ENCODE measurements around the gene CRY2. TPM values are rescaled to one million over a fixed set of nuclear protein-coding genes. Genes with fewer than 3 reads are reported as not detected.

The CRY2 gene
- total and polyA plus RNA-seq, 5 donors, result 34.3 to 82.1 (median 68.6) TPM

DNA sequence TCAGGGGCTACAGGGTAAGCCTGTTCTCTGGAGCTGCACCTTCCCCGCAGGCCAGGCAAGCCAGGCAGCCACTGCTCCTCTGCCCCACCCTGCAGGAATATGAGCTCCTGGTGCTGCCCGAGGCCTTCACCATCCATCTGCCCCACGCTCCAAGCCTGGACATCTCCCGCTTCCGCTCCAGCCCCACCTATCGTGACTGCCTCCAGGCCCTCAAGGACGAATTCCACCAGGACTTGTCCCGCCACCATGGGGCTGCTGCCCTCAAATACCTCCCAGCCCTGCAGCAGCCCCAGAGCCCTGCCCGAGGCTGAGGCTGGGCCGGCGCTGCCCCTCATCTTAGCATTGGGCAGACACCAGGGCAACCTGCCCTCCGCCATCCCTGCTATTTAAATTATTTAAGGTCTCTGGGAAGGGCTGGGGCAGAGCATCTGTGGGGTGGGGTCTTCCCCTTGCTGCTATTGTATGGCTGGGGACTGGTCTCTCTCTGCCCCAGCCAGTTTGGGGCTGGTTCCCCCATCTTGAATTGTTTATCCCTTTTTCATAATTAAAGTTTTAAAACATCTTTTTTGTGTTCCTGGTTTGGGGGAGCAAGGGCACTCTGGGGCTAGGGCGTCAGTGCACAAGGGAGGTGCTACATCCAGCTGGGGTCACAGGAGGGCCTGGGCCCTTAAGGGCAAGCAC, 81.4 kb downstream of the CRY2 start:
- peak in 1 of 3 donors; percentile 39 for DNase-seq
- no peak for ATAC-seq
- Histone ChIP-seq H3K4me1 (ENCODE audit: control insufficient read depth, insufficient read depth, low read length) (no peaks in the 10 kb centered on the region), H3K27ac (ENCODE audit: low read length) (no peak overlapping the region), H3K9me3 (ENCODE audit: control insufficient read depth, low read length) (no peaks in the 10 kb centered on the region), H3K4me3 (ENCODE audit: low read length) (no peak overlapping the region), H3K27me3 (ENCODE audit: control insufficient read depth, insufficient read depth) (no peaks in the 10 kb centered on the region)
- intact Hi-C loops (cut with DNase I), result no loop called here
- 71% methylated on average over 13 of the region's 13 CpGs for WGBS

DNA sequence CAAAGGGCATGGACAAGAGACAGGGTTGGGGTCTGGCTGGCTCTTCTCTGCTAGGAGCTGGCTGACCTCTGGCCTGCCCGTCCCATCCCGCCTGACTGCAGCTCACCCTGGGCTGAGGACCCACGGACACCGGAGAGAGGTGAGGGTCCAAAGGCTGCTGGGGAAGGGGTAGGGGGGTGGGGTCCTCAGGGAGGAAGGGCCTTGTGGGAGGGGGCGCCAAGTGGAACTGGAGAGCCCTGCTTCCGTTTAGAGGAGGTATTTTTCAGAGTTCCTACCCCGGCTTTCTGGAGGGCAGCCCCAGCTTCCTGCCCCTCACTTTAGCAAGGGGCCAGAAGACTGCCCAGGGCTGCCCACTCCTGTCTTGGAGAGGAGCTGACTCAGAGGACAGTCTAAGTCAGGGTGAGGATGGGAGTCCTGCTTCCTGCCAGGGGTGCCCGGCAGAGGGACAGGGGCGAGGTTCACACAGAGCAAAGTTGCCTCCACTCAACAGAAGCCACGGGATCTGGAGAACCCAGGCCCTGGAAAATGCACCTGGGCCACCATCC, 82.3 kb downstream of the CRY2 start:
- Histone ChIP-seq H3K9me3 (ENCODE audit: control insufficient read depth, low read length) (no peaks in the 10 kb centered on the region), H3K4me3 (ENCODE audit: low read length) (no peak overlapping the region), H3K4me1 (ENCODE audit: control insufficient read depth, insufficient read depth, low read length) (no peaks in the 10 kb centered on the region), H3K27ac (ENCODE audit: low read length) (no peak overlapping the region), H3K27me3 (ENCODE audit: control insufficient read depth, insufficient read depth) (no peaks in the 10 kb centered on the region)
- ATAC-seq (peak in 1 of 2 donors; percentile 5), DNase-seq (peak in 2 of 3 donors; percentile 29 to 52)
- WGBS, result 76% methylated on average over 10 of the region's 10 CpGs
- intact Hi-C loops (cut with DNase I), result no loop called here

DNA sequence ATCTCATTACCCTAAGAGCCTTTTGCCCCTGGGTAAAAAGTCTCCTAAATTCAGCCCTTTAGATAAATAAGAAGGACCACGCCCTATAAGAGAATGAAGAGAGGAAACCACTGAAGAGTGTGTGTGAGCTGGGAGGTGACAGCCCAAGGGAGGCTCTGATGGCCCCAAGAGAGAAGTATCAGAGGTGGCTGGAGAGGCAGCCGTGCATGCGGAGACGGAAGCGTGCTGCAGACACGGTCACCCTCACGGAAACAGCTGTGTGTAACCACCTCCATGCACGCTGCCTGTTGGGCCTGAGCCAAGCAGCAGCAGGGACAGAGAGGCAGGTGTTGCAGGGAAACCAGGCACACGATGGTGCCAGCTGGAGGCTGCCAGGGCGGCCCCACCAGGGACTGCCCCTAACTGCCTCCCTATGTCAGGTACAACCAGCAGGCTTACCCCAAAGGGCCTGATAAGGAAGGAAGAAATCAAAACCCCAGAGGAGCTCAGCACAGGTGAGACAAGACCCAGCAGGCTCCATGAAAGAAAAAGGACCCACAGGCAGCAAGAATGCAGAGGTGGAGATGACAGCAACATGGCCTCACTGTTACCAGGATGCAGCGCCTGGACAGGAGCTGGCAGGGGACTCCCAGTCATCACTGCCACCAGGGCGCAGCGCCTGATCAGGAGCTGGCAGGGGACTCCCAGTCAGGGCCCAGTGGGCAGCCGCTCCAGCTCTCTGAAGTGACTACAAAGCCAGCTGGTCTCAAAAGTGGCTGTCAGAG, 82.9 kb downstream of the CRY2 start:
- no peaks in the 10 kb centered on the region for H3K27me3 ChIP-seq (ENCODE audit: control insufficient read depth, insufficient read depth)
- no peaks in the 10 kb centered on the region for H3K4me1 ChIP-seq (ENCODE audit: control insufficient read depth, insufficient read depth, low read length)
- H3K27ac ChIP-seq (ENCODE audit: low read length), result no peak overlapping the region
- no peaks in the 10 kb centered on the region for H3K9me3 ChIP-seq (ENCODE audit: control insufficient read depth, low read length)
- intact Hi-C loops (cut with DNase I), result no loop called here
- no peak overlapping the region for H3K4me3 ChIP-seq (ENCODE audit: low read length)
- ATAC-seq (peak; percentile 16 to 67), DNase-seq (peak in 2 of 3 donors; percentile 76)
- 62% methylated on average over 14 of the region's 14 CpGs for WGBS

DNA sequence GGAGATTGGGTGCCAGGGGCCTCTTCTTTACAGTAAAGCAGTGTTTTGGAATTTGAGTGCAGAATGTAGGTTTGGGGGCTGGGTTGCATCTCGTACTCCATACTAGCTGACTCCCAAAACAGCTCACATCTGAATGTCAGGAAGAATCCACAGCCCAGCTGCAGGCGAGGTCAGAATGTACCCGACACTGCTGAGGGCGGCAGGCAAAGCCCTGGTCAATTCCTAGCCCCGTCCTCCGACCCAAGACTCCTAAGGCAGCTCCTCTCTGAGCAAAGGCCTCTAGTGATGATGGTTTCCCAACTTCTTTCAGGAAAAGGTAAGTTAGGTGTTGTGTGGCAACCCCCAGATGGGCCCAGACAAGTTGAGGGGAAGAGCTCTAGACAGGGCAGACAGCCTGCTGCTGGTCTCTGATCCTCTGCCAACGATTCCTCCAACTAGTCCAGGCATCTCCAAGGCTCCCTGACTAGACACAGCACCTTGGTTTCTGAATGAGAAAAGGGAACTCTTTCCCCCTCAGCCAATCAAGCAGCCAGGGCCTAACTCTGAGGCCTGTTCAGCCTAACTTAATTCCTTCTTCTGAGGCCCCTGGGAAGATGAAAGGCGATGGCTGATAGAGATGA, 83.8 kb downstream of the CRY2 start:
- 80% methylated on average over 8 of the region's 8 CpGs for WGBS
- intact Hi-C loops (cut with DNase I), result no loop called here
- Histone ChIP-seq H3K4me1 (ENCODE audit: control insufficient read depth, insufficient read depth, low read length) (no peaks in the 10 kb centered on the region), H3K4me3 (ENCODE audit: low read length) (no peak overlapping the region), H3K27me3 (ENCODE audit: control insufficient read depth, insufficient read depth) (no peaks in the 10 kb centered on the region), H3K27ac (ENCODE audit: low read length) (no peak overlapping the region), H3K9me3 (ENCODE audit: control insufficient read depth, low read length) (no peaks in the 10 kb centered on the region)
- ATAC-seq, result no peak
- peak in 1 of 3 donors; percentile 43 for DNase-seq

DNA sequence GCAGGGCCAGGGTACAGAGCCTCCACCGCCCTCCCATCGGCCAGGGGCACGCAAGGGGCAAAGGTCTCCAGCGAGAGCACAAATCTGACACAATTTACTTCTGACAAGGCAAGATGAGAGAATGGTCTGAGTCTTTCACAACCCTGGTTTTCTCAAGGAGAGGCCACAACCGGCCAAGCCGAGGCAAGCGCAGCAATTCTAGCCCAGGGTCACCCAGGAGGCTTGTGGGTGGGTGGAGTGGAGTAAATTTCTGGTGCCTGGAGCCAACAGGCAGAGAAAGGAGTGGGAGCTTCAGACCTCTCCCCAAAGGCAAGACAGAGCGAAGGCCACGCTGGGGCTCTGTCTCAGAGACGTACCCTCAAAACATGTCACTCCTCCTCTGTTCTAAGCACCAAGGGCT, 84.5 kb downstream of the CRY2 start:
- Histone ChIP-seq H3K9me3 (ENCODE audit: control insufficient read depth, low read length) (no peaks in the 10 kb centered on the region), H3K4me3 (ENCODE audit: low read length) (no peak overlapping the region), H3K27ac (ENCODE audit: low read length) (no peak overlapping the region), H3K4me1 (ENCODE audit: control insufficient read depth, insufficient read depth, low read length) (no peaks in the 10 kb centered on the region), H3K27me3 (ENCODE audit: control insufficient read depth, insufficient read depth) (no peaks in the 10 kb centered on the region)
- WGBS, result 82% methylated on average over 10 of the region's 10 CpGs
- DNase-seq (peak in 1 of 3 donors; percentile 20), ATAC-seq (no peak)
- intact Hi-C loops (cut with DNase I), result no loop called here

DNA sequence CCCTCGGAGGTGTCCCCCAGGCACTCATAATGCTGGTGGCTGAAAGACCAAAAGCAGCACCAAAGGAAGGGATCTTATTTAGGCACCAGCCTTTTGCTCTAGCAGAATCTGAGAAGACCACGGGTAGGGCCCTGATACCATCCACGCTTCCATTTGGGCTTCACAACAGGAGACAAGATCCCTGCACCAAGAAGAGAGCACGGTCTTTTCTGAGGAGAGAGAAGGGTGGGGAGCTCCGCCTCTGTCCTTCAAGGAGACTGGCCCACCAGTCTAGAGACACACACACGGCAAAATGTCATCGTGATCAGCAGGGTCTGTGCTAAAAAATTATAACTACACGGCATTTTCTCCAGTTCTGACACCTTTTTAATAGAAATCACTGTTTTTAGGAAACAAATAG, 84.9 kb downstream of the CRY2 start:
- Histone ChIP-seq H3K4me1 (ENCODE audit: control insufficient read depth, insufficient read depth, low read length) (no peaks in the 10 kb centered on the region), H3K9me3 (ENCODE audit: control insufficient read depth, low read length) (no peaks in the 10 kb centered on the region), H3K4me3 (ENCODE audit: low read length) (no peak overlapping the region), H3K27me3 (ENCODE audit: control insufficient read depth, insufficient read depth) (no peaks in the 10 kb centered on the region), H3K27ac (ENCODE audit: low read length) (no peak overlapping the region)
- DNase-seq, result no peak
- 89% methylated on average over 8 of the region's 8 CpGs for WGBS
- intact Hi-C loops (cut with DNase I), result no loop called here
- ATAC-seq, result no peak

Other genes with a start within 250 kb of the CRY2 start
- gene CHST1, start 181.9 kb upstream of the CRY2 start, total RNA-seq, result 1 to 10 TPM; 2.4 to 7.0 (median 3.3) TPM
- 2.7 TPM for gene CHST1, start 181.9 kb upstream of the CRY2 start, polyA plus RNA-seq
- gene SLC35C1, start 42.3 kb upstream of the CRY2 start, total RNA-seq, result 10 to 100 TPM in 1 of 4 donors, 1 to 10 TPM in 3; 7.6 to 11.4 (median 9.0) TPM
- gene SLC35C1, start 42.3 kb upstream of the CRY2 start, polyA plus RNA-seq, result 7.3 TPM
- gene MAPK8IP1, start 38.2 kb downstream of the CRY2 start, total RNA-seq, result 1 to 10 TPM; 5.8 to 7.4 (median 6.3) TPM
- 6.4 TPM for gene MAPK8IP1, start 38.2 kb downstream of the CRY2 start, polyA plus RNA-seq
- under 1 TPM in 3 of 4 donors, not detected in 1; 0.42 to 0.68 (median 0.50) TPM for gene FREY1, start 59.8 kb downstream of the CRY2 start, total RNA-seq
- gene FREY1, start 59.8 kb downstream of the CRY2 start, polyA plus RNA-seq, result 0.18 TPM
- gene PEX16, start 70.4 kb downstream of the CRY2 start, total RNA-seq, result 10 to 100 TPM; 14.3 to 17.7 (median 15.9) TPM
- gene PEX16, start 70.4 kb downstream of the CRY2 start, polyA plus RNA-seq, result 16.7 TPM
- under 1 TPM in 3 of 4 donors, not detected in 1; 0.18 to 0.48 (median 0.20) TPM for gene LARGE2, start 75.2 kb downstream of the CRY2 start, total RNA-seq
- 0.32 TPM for gene LARGE2, start 75.2 kb downstream of the CRY2 start, polyA plus RNA-seq